Vagina (tissue), 2 donors: ENCODE results near the gene COG3. TPM values are rescaled to one million over a fixed set of nuclear protein-coding genes. Genes with fewer than 3 reads are reported as not detected.

ENCODE experiments used
- DNase-seq, 2 donors: peaks; one replicate each; pipeline ENCODE4 v3.0.0-alpha.2; 2017; ENCODE audit errors: extremely low spot score in 2 of 2
- H3K27ac ChIP-seq: fragments of 200-600 bp; sonication (generic); one replicate; pipeline ENCODE4 v1.5.1; 2019
- H3K27me3 ChIP-seq: fragments of 200-600 bp; sonication (generic); one replicate; pipeline ENCODE4 v1.5.1; 2019
- H3K36me3 ChIP-seq, 2 donors: fragments of 200-600 bp; sonication (generic); one replicate each; pipeline ENCODE4 v1.5.1; 2017 to 2019
- H3K4me1 ChIP-seq: fragments of 200-600 bp; sonication (generic); one replicate; pipeline ENCODE4 v1.5.1; 2019
- H3K4me3 ChIP-seq, 2 donors: fragments of 200-600 bp; sonication (generic); 1 replicate in 1 of 2; 2 replicates in 1 of 2; pipeline ENCODE4 v1.5.1; 2016 to 2019
- H3K9me3 ChIP-seq: fragments of 200-600 bp; sonication (generic); one replicate; pipeline ENCODE4 v1.5.1; 2019
- CTCF ChIP-seq, 3 experiments: fragments of 450-650 bp in 2 of 3; fragments of 200-600 bp in 1 of 3; sonication (generic) in 1 of 3; IDR thresholded peaks; one replicate each; pipeline ENCODE4 v1.5.1; 2017 to 2019; ENCODE audit warnings: antibody characterized with exemption in 3 of 3, mild to moderate bottlenecking in 2 of 3, moderate library complexity in 2 of 3
- POLR2A ChIP-seq, 2 donors: fragments of 450-650 bp; IDR thresholded peaks; one replicate each; pipeline ENCODE4 v1.6.1; 2017; ENCODE audit warnings: antibody characterized with exemption in 2 of 2, mild to moderate bottlenecking in 2 of 2, moderate library complexity in 2 of 2
- POLR2AphosphoS5 ChIP-seq, 2 donors: sonication (generic); formaldehyde crosslinking; IDR thresholded peaks; one replicate each; pipeline ENCODE4 v1.9.0; 2017; ENCODE audit warnings: antibody characterized with exemption in 2 of 2, mild to moderate bottlenecking in 2 of 2, low read depth in 1 of 2; ENCODE audit not compliant: insufficient read depth in 1 of 2
- intact Hi-C: fragments of 100-400 bp; cut with DNase I; formaldehyde crosslinking; loops from one replicate; pipeline ENCODE4 v1.15.1; 2023
- total RNA-seq: library from RNA; depleted of rRNA; stranded (reverse); fragments of >200 nt; gene quantifications from one replicate; pipeline ENCODE4 v1.2.3, GENCODE V29; 2016

Gene COG3
- total RNA-seq, 1 donor from 2014 or later: 25.3 TPM

GRCh38 chr13:45511310-45512097 lies 46.8 kb downstream of the COG3 start:
- no peaks in the 10 kb centered on the region for H3K9me3 ChIP-seq
- TF ChIP-seq POLR2A (IDR thresholded peaks at IDR 0.05) (no peak), CTCF (IDR thresholded peaks at IDR 0.05) (peak; percentile 77 to 92 (median 80)), POLR2AphosphoS5 (IDR thresholded peaks at IDR 0.05; ENCODE audit: insufficient read depth in 1 of 2, low read depth in 1 of 2) (peak in 1 of 2 donors; percentile 44)
- H3K36me3 ChIP-seq: peaks cover 4 to 53% of the 10 kb centered on the region in 2 donors
- H3K4me1 ChIP-seq: no peaks in the 10 kb centered on the region
- intact Hi-C loops: no loop called here
- H3K27ac ChIP-seq: no peak overlapping the region
- no peak overlapping the region for H3K4me3 ChIP-seq
- DNase-seq: no peak
- H3K27me3 ChIP-seq: no peaks in the 10 kb centered on the region

- intact Hi-C loops: no loop called here
- Histone ChIP-seq H3K27me3 (no peaks in the 10 kb centered on the region), H3K36me3 (peaks cover 4 to 55% of the 10 kb centered on the region in 2 donors), H3K4me1 (no peaks in the 10 kb centered on the region), H3K9me3 (no peaks in the 10 kb centered on the region), H3K27ac (no peak overlapping the region), H3K4me3 (no peak overlapping the region)
- TF ChIP-seq CTCF (IDR thresholded peaks at IDR 0.05) (no peak), POLR2AphosphoS5 (IDR thresholded peaks at IDR 0.05; ENCODE audit: insufficient read depth in 1 of 2, low read depth in 1 of 2) (no peak), POLR2A (IDR thresholded peaks at IDR 0.05) (no peak)
- no peak for DNase-seq
Observed at GRCh38 chr13:45512098-45512496, 47.4 kb downstream of the COG3 start.

- peaks cover 3 to 69% of the 10 kb centered on the region in 2 donors for H3K36me3 ChIP-seq
Observed at GRCh38 chr13:45516757-45517156, 52.0 kb downstream of the COG3 start.

GRCh38 chr13:45518525-45519245 lies 53.9 kb downstream of the COG3 start:
- no peak overlapping the region for H3K4me3 ChIP-seq
- no peaks in the 10 kb centered on the region for H3K27me3 ChIP-seq
- DNase-seq: no peak
- TF ChIP-seq POLR2A (IDR thresholded peaks at IDR 0.05) (no peak), CTCF (IDR thresholded peaks at IDR 0.05) (no peak), POLR2AphosphoS5 (IDR thresholded peaks at IDR 0.05; ENCODE audit: insufficient read depth in 1 of 2, low read depth in 1 of 2) (no peak)
- peaks cover 0 to 64% of the 10 kb centered on the region in 2 donors for H3K36me3 ChIP-seq
- intact Hi-C loops: no loop called here
- H3K9me3 ChIP-seq: no peaks in the 10 kb centered on the region
- H3K27ac ChIP-seq: no peak overlapping the region
- H3K4me1 ChIP-seq: no peaks in the 10 kb centered on the region

More at GRCh38 chr13:45516757-45517156, 52.0 kb downstream of the COG3 start:
- H3K27me3 ChIP-seq: no peaks in the 10 kb centered on the region
- H3K4me1 ChIP-seq: no peaks in the 10 kb centered on the region
- intact Hi-C loops: no loop called here
- no peaks in the 10 kb centered on the region for H3K9me3 ChIP-seq
- DNase-seq: no peak
- no peak overlapping the region for H3K4me3 ChIP-seq
- TF ChIP-seq CTCF (IDR thresholded peaks at IDR 0.05) (no peak), POLR2A (IDR thresholded peaks at IDR 0.05) (no peak), POLR2AphosphoS5 (IDR thresholded peaks at IDR 0.05; ENCODE audit: insufficient read depth in 1 of 2, low read depth in 1 of 2) (no peak)
- no peak overlapping the region for H3K27ac ChIP-seq
